Endothelial cell of umbilical vein (primary cell): ENCODE data around the gene DCUN1D1. TPM values are rescaled to one million over a fixed set of nuclear protein-coding genes. Genes with fewer than 3 reads are reported as not detected.

Source experiments
- BruUV-seq: library from RNA; stranded (reverse); fragments of 400-500 nt; replicated peaks from 2 replicates; lab custom pipeline; 2021; lab: Mats Ljungman, UMichigan
- CTCF ChIA-PET: fragments of 300-600, 350-600 bp; sonication (Branson Sonifier 250); formaldehyde crosslinking; loops from one replicate; lab custom pipeline; 2021; ENCODE audit warnings: antibody characterized with exemption, inconsistent platforms; lab: Charles Lee
- POLR2A ChIA-PET: fragments of 300-600, 350-600 bp; sonication (Branson Sonifier 250); formaldehyde crosslinking; loops from one replicate; lab custom pipeline; 2021; ENCODE audit warnings: antibody characterized with exemption, inconsistent platforms; lab: Charles Lee
- DNase-seq: peaks from one replicate; pipeline ENCODE4 v3.0.0-alpha.2; 2011; ENCODE audit warnings: low read depth, low spot score
- FAIRE-seq: peaks from 2 replicates; lab custom pipeline; 2011; peaks lifted over from hg19 to GRCh38; lab: Jason Lieb, UNC
- H2AFZ ChIP-seq: 2 replicates; pipeline ENCODE4 v1.6.0; 2012; ENCODE audit warnings: low read depth, low read length, control low read depth, inconsistent platforms
- H3K27ac ChIP-seq: 2 replicates; pipeline ENCODE4 v1.5.1; 2011; ENCODE audit warnings: low read depth, mild to moderate bottlenecking, control low read depth, low read length, moderate library complexity; ENCODE audit not compliant: insufficient read depth
- H3K27me3 ChIP-seq, 2 experiments: 2 replicates each; pipeline versions ENCODE4 v1.6.0 to v1.6.1; 2011; ENCODE audit warnings: low read length in 2 of 2, mixed read lengths in 1 of 2; ENCODE audit not compliant: control insufficient read depth in 2 of 2, insufficient read depth in 2 of 2
- H3K36me3 ChIP-seq, 2 experiments: 2 replicates in 1 of 2; 3 replicates in 1 of 2; pipeline ENCODE4 v1.5.1; 2011; ENCODE audit warnings: low read length in 2 of 2, mild to moderate bottlenecking in 1 of 2, moderate library complexity in 1 of 2; ENCODE audit not compliant: control insufficient read depth in 2 of 2, insufficient read depth in 2 of 2; ENCODE audit errors: extremely low read depth in 1 of 2
- H3K4me1 ChIP-seq: 3 replicates; pipeline ENCODE4 v1.5.1; 2011; ENCODE audit warnings: mild to moderate bottlenecking, low read length; ENCODE audit not compliant: control insufficient read depth, insufficient read depth; ENCODE audit errors: extremely low read depth
- H3K4me2 ChIP-seq: 2 replicates; pipeline ENCODE4 v1.6.1; 2011; ENCODE audit warnings: low read length, control low read depth, mixed read lengths; ENCODE audit not compliant: insufficient read depth
- H3K4me3 ChIP-seq, 3 experiments: fragments of 200-600 bp in 1 of 3; sonication (generic), shearing (Covaris generic) in 1 of 3; replicated peaks in 1 of 3; 2 replicates each; pipeline ENCODE4 v1.5.1; 2011 to 2016; ENCODE audit warnings: control low read depth in 3 of 3, low read length in 3 of 3, mild to moderate bottlenecking in 2 of 3, inconsistent platforms in 1 of 3, low read depth in 1 of 3, moderate library complexity in 1 of 3; ENCODE audit not compliant: insufficient read depth in 1 of 3
- H3K79me2 ChIP-seq: 2 replicates; pipeline ENCODE4 v1.6.0; 2012; ENCODE audit warnings: low read length, inconsistent platforms; ENCODE audit not compliant: control insufficient read depth, insufficient read depth
- H3K9ac ChIP-seq: replicated peaks from 2 replicates; pipeline ENCODE3; 2011; ENCODE audit warnings: low read length, control low read depth; ENCODE audit not compliant: insufficient read depth; ENCODE audit errors: extremely low read depth
- H3K9me1 ChIP-seq: replicated peaks from 3 replicates; pipeline ENCODE4 v1.6.0; 2011; ENCODE audit warnings: mild to moderate bottlenecking, low read length; ENCODE audit not compliant: control insufficient read depth, insufficient read depth; ENCODE audit errors: extremely low read depth
- H3K9me3 ChIP-seq: replicated peaks from 2 replicates; pipeline ENCODE4 v1.5.1; 2012; ENCODE audit warnings: low read length, inconsistent platforms; ENCODE audit not compliant: control insufficient read depth, insufficient read depth
- H4K20me1 ChIP-seq: replicated peaks from 2 replicates; pipeline ENCODE3; 2011; ENCODE audit warnings: mild to moderate bottlenecking, low read length; ENCODE audit not compliant: control insufficient read depth, insufficient read depth; ENCODE audit errors: extremely low read depth
- EZH2 ChIP-seq: IDR thresholded peaks from 2 replicates; pipeline ENCODE4 v1.6.1; 2012; ENCODE audit warnings: borderline replicate concordance, low read depth, mild to moderate bottlenecking, moderate library complexity, low read length, inconsistent platforms; ENCODE audit not compliant: severe bottlenecking
- GATA2 ChIP-seq: IDR thresholded peaks from 2 replicates; pipeline ENCODE4 v1.7.0; 2011; ENCODE audit warnings: low read depth, mild to moderate bottlenecking, moderate library complexity, mixed read lengths, low read length; ENCODE audit not compliant: insufficient read length, insufficient read depth
- JUN ChIP-seq: IDR thresholded peaks from 2 replicates; pipeline ENCODE4 v1.6.1; 2011; ENCODE audit warnings: borderline replicate concordance, low read depth; ENCODE audit not compliant: insufficient read length, insufficient read depth
- MAX ChIP-seq: IDR thresholded peaks from 2 replicates; pipeline ENCODE4 v1.6.1; 2011; ENCODE audit not compliant: insufficient read depth, insufficient read length
- MYC ChIP-seq: IDR thresholded peaks from one replicate; pipeline ENCODE4 v1.6.1; 2011; ENCODE audit warnings: mild to moderate bottlenecking, low read depth, low read length
- POLR2A ChIP-seq: IDR thresholded peaks from 2 replicates; pipeline ENCODE4 v1.6.1; 2012; ENCODE audit warnings: low read depth, mild to moderate bottlenecking, control low read depth, low read length
- POLR2AphosphoS5 ChIP-seq: IDR thresholded peaks from 2 replicates; pipeline ENCODE4 v1.6.1; 2012; ENCODE audit warnings: low read depth, mild to moderate bottlenecking, control low read depth, low read length, moderate library complexity; ENCODE audit not compliant: insufficient read depth
- dilution Hi-C: fragments of 300-500 bp; cut with MboI; formaldehyde crosslinking; loops from one replicate; pipeline ENCODE4 v1.15.0; 2019; ENCODE audit warnings: low sequenced_read_pairs; ENCODE audit not compliant: extremely low pct_ligation_motif_present
- intact Hi-C: fragments of 100-400 bp; cut with micrococcal nuclease; formaldehyde crosslinking; loops from one replicate; pipeline ENCODE4 v1.10.0; 2022
- polyA plus RNA-seq, 4 experiments: library from polyadenylated mRNA; depleted of rRNA in 3 of 4; stranded (reverse) in 3 of 4; unstranded in 1 of 4; fragments of >200 nt; gene quantifications; 2 replicates each; pipeline versions ENCODE4 v1.2.1 to v1.2.3, GENCODE V29; 2011 to 2012; ENCODE audit warnings: missing spikeins in 1 of 4
- total RNA-seq: library from RNA; stranded (reverse); gene quantifications from 2 replicates; pipeline ENCODE4 v1.2.3, GENCODE V29; 2021

DCUN1D1 gene
- total and polyA plus RNA-seq, 2 donors (not counting 3 experiments of a cell fraction or from before 2014, with no cell fraction given): 4.9 to 41.3 TPM

DNA sequence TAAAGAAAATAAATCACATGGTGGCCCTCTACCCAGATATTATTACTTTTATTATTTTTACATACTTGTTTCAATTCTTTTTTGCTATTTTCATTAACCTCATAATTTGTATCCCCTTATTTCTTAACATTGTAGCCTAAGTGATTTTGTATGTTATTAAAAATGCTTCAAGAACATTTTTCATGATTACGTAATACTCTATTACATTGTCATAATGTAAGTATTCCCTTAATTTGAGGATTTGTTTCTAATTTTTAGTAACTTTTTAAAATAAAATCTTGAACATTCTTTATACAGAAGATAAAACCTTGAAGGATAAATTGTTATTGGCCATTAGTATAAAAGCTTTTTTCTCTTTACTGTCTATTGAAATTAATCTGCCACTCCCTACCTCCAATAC, 89.0 kb downstream of the DCUN1D1 start:
- H3K9ac ChIP-seq: no peak overlapping the region
- peaks cover 0 to 8% of the 10 kb centered on the region in 2 experiments for H3K36me3 ChIP-seq
- no peaks in the 10 kb centered on the region for H3K9me1 ChIP-seq
- H3K4me1 ChIP-seq: no peaks in the 10 kb centered on the region
- dilution Hi-C loops: no loop called here
- H2AFZ ChIP-seq: no peak overlapping the region
- CTCF ChIA-PET: interaction anchor here (1.0 kb wide), 1 partner anchor 17 kb away, joined by 3 read pairs; no protein-coding TSS in a partner anchor
- H3K79me2 ChIP-seq: no peaks in the 10 kb centered on the region
- FAIRE-seq: no peak
- POLR2A ChIA-PET: no interaction called here
- TF ChIP-seq JUN: no peak
- TF ChIP-seq POLR2A: no peak
- TF ChIP-seq EZH2: no peak
- TF ChIP-seq MYC: no peak
- no peak for TF ChIP-seq GATA2
- no peak for TF ChIP-seq POLR2AphosphoS5
- DNase-seq: no peak
- H3K27ac ChIP-seq: no peak overlapping the region
- no peak overlapping the region for H3K4me3 ChIP-seq
- intact Hi-C loops: no loop called here
- BruUV-seq: no TSS peak
- H3K27me3 ChIP-seq: no peaks in the 10 kb centered on the region
- no peak overlapping the region for H3K4me2 ChIP-seq
- no peaks in the 10 kb centered on the region for H3K9me3 ChIP-seq
- no peaks in the 10 kb centered on the region for H4K20me1 ChIP-seq

- Histone ChIP-seq H3K27me3 (no peaks in the 10 kb centered on the region), H3K36me3 (peaks cover 0 to 8% of the 10 kb centered on the region in 2 experiments), H3K9me3 (no peaks in the 10 kb centered on the region), H3K4me3 (no peak overlapping the region), H3K9ac (no peak overlapping the region), H3K27ac (no peak overlapping the region), H4K20me1 (peaks cover 2% of the 10 kb centered on the region), H3K79me2 (no peaks in the 10 kb centered on the region), H2AFZ (no peak overlapping the region), H3K4me1 (no peaks in the 10 kb centered on the region), H3K4me2 (no peak overlapping the region), H3K9me1 (no peaks in the 10 kb centered on the region)
- CTCF ChIA-PET: interaction anchor here (1.0 to 3.0 kb wide), 3 partner anchors 18 to 176 kb away, joined by 3 to 9 read pairs (median 3); no protein-coding TSS in a partner anchor
- intact Hi-C loops (no loop called here), dilution Hi-C loops (no loop called here)
- POLR2A ChIA-PET: no interaction called here
- FAIRE-seq (no peak), DNase-seq (no peak)
- TF ChIP-seq MYC (no peak), MAX (no peak), POLR2AphosphoS5 (no peak), JUN (no peak)
- no TSS peak for BruUV-seq
These were observed 90.2 kb downstream of the DCUN1D1 start for GRCh38 chr3:182889948-182890629.

Other genes starting within 250 kb of the DCUN1D1 start
- 49.3 and 62.3 TPM in 2 replicates for gene ATP11B, start 187.0 kb downstream of the DCUN1D1 start, total RNA-seq
- gene ATP11B, start 187.0 kb downstream of the DCUN1D1 start, polyA plus RNA-seq: 7.3 and 10.1 TPM in 2 replicates
- gene MCCC1, start 119.0 kb upstream of the DCUN1D1 start, total RNA-seq: 19.7 and 22.7 TPM in 2 replicates
- 7.5 and 9.2 TPM in 2 replicates for gene MCCC1, start 119.0 kb upstream of the DCUN1D1 start, polyA plus RNA-seq
- gene LAMP3, start 182.2 kb upstream of the DCUN1D1 start, total RNA-seq: 3.7 and 8.0 TPM in 2 replicates
- gene LAMP3, start 182.2 kb upstream of the DCUN1D1 start, polyA plus RNA-seq: 0.94 and 1.0 TPM in 2 replicates